Purkinje cell (primary cell): ENCODE results near the gene IARS2. TPM values are rescaled to one million over a fixed set of nuclear protein-coding genes. Genes with fewer than 3 reads are reported as not detected.

Experiments
- polyA plus RNA-seq: library from polyadenylated mRNA; unstranded; fragments of >200 nt; fragmentation: Nextera tagmentation; gene quantifications from 2 replicates; pipeline ENCODE4 v1.2.1, GENCODE V29; 2014

IARS2 gene
- 14.6 and 17.4 TPM in 2 replicates for polyA plus RNA-seq

GRCh38 chr1:220094016-220094911 is at the start of gene IARS2:
IARS2 (plus strand) TSS chr1:220094132; CDS start chr1:220094217, 85 bp downstream.

GRCh38 chr1:220046052-220046930 is 47.6 kb upstream of the IARS2 start, which contains the start of gene EPRS1:
EPRS1 (minus strand) TSS chr1:220046505; CDS start chr1:220046388, 117 bp downstream.

GRCh38 chr1:220089650-220090556 is 4.0 kb upstream of the IARS2 start, which contains the start of gene BPNT1:
BPNT1 (minus strand) TSS chr1:220089788; CDS start chr1:220079846, 9,942 bp downstream.

Other genes with a start within 250 kb of the IARS2 start
- 1.8 and 2.8 TPM in 2 replicates for gene SLC30A10, start 165.6 kb upstream of the IARS2 start, polyA plus RNA-seq
- 158 and 210 TPM in 2 replicates for gene EPRS1, start 47.6 kb upstream of the IARS2 start, polyA plus RNA-seq
- gene BPNT1, start 4.3 kb upstream of the IARS2 start, polyA plus RNA-seq, result 4.0 and 9.2 TPM in 2 replicates
- 46.0 and 57.9 TPM in 2 replicates for gene RAB3GAP2, start 178.3 kb downstream of the IARS2 start, polyA plus RNA-seq